ENCODE measurements around the gene AKR1B1.

The AKR1B1 gene

GRCh38 chr7:134458806-134459698 lies at the start of gene AKR1B1:
AKR1B1 (minus strand) TSS chr7:134459100; CDS start chr7:134459062, 38 bp downstream.
- peak; percentile 40 for TF ChIP-seq CTCF (IDR thresholded peaks at IDR 0.05; ENCODE audit: insufficient read depth, low read depth, low read length, missing control alignments)
- DNase-seq (ENCODE audit: low read depth) = peak; percentile 81
- H3K4me3 ChIP-seq (ENCODE audit: low read length) = peak within 1 kb of the TSS; percentile 64

DNA sequence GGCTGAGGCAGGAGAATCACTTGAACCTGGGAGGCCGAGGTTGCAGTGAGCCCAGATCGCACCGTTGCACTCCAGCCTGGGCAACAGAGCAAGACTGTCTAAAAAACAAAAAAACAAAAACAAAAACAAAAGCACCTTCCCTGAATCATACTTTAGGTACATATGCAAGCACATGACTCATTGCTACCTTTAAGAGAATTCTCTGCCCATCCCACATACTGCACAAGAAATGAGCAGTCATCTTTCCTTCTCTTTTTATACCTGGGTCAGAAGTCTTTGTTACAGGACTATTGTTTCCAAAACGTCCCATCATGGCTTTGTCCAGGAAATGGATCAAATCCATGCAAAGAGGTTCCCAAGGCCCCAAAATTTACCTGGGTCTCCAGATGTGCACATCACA lies 47.0 kb upstream of the AKR1B1 start:
- DNase-seq (ENCODE audit: low read depth) = peak; percentile 81
- TF ChIP-seq CTCF (IDR thresholded peaks at IDR 0.05; ENCODE audit: insufficient read depth, low read depth, low read length, missing control alignments) = no peak
- H3K4me3 ChIP-seq (ENCODE audit: low read length) = no peak overlapping the region

DNA sequence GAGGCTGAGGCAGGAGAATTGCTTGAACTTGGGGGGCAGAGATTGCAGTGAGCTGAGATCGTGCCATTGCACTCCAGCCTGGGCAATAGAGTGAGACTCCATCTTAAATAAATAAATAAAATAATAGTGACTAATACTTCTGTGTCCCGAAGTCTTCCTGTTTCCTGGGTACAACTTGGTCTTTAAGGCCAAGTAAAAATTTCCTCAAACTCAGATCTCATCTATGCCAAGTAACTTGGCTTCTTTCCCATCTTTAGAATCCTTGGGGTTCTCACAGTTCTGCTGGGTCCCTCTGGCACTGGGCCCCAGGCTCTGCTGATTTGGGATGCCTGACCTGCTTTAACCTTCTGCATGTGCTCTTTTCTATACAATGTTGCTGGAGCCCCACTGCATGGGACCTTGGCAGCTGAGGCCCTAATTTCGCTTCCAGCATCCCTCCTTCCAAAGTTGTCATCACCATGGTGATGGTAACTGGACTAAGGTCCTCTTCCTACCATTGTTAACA lies 45.8 kb upstream of the AKR1B1 start:
- no peak overlapping the region for H3K4me3 ChIP-seq (ENCODE audit: low read length)
- TF ChIP-seq CTCF (IDR thresholded peaks at IDR 0.05; ENCODE audit: insufficient read depth, low read depth, low read length, missing control alignments) = no peak
- no peak for DNase-seq (ENCODE audit: low read depth)

- DNase-seq (ENCODE audit: low read depth) = peak; percentile 80
- no peak for TF ChIP-seq CTCF (IDR thresholded peaks at IDR 0.05; ENCODE audit: insufficient read depth, low read depth, low read length, missing control alignments)
- H3K4me3 ChIP-seq (ENCODE audit: low read length) = no peak overlapping the region
These were observed 43.8 kb upstream of the AKR1B1 start for GRCh38 chr7:134502463-134503371.

DNA sequence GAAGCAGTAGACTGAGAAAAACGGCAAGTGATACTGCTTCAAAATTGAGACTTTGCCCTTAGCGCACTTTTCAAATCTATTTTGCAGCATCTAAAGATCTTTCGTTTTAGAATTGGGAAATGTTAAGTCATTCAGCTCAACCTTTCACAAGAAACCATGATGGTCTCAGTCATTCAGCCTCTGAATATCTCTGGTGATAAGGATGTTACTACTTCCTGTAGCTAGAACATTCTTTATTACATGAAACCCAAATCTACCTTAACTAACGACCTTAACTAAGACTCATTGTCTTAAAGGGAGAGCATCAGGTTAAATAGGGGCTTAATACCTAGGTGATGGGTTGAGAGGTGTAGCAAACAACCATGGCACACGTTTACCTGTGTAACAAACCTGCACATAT lies 42.1 kb upstream of the AKR1B1 start:
- no peak for DNase-seq (ENCODE audit: low read depth)
- H3K4me3 ChIP-seq (ENCODE audit: low read length) = no peak overlapping the region
- no peak for TF ChIP-seq CTCF (IDR thresholded peaks at IDR 0.05; ENCODE audit: insufficient read depth, low read depth, low read length, missing control alignments)

DNA sequence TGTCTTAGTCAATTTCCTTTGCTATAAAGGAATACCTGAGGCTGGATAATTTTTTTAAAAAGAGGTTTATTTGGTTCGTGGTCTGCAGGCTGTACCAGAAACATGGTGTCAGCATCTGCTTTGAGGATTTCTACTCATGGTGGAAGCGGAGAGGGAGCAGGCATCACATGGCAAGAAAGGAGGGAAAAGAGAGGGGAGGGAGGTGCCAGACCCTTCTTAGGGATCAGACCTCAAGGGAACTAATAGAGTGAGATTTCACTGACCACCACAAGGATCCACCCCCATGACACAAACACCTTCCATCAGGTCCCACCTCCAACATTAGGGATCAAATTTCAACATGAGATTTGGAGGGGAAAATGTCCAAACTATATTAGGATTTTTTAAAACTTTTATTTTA lies 41.5 kb upstream of the AKR1B1 start:
- no peak overlapping the region for H3K4me3 ChIP-seq (ENCODE audit: low read length)
- no peak for DNase-seq (ENCODE audit: low read depth)
- TF ChIP-seq CTCF (IDR thresholded peaks at IDR 0.05; ENCODE audit: insufficient read depth, low read depth, low read length, missing control alignments) = no peak
